HG03378 (cell line): ENCODE measurements around the gene ARHGEF1.

Experiments
- ATAC-seq: cut with Tn5 transposase; IDR thresholded peaks from one replicate; pipeline ENCODE4 v1.9.1; 2021; ENCODE audit warnings: mild to moderate bottlenecking, moderate library complexity; ENCODE audit not compliant: unreplicated experiment

ARHGEF1 gene

GRCh38 chr19:41917676-41918075, 34.7 kb downstream of the ARHGEF1 start:
- ATAC-seq: no peak

GRCh38 chr19:41918095-41918494, 35.1 kb downstream of the ARHGEF1 start:
- no peak for ATAC-seq

GRCh38 chr19:41918653-41919244, 35.8 kb downstream of the ARHGEF1 start:
- no peak for ATAC-seq

GRCh38 chr19:41919948-41920712, 37.1 kb downstream of the ARHGEF1 start:
- ATAC-seq: no peak

DNA sequence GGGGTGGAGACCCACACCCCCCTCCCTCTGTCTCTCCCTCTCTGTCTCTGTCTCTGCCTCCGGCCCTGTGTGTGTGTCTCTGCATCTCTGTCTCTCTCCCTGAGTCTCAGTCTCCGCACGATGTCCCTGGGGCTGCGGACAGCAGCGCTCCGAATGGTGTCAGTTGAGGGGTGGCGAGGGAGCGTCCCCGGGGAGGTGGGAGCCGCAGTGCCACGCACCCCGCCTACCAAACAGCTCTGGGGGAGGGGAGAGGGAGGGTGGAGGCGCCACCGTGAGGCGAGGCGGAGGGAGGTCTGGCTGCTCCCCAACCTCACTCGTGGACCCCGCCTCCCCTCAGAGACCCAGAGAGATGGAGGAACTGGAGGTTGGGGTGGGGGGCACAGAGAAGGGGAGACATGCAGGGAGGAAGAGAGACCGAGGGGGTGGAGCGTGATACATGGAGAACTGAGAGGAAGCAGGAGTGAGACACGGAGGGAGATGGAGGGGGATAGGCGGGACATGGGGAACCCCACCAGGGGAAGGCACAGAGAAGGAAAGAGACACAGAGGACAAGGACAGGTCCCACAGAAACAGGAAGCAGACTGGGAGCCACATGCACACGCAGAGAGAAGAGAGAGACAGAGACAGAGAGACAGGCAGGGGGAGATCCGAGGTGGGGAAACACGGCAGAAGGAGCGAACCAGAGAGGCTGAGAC, 38.0 kb downstream of the ARHGEF1 start:
- ATAC-seq: no peak

GRCh38 chr19:41921577-41922576, 38.9 kb downstream of the ARHGEF1 start:
- no peak for ATAC-seq

DNA sequence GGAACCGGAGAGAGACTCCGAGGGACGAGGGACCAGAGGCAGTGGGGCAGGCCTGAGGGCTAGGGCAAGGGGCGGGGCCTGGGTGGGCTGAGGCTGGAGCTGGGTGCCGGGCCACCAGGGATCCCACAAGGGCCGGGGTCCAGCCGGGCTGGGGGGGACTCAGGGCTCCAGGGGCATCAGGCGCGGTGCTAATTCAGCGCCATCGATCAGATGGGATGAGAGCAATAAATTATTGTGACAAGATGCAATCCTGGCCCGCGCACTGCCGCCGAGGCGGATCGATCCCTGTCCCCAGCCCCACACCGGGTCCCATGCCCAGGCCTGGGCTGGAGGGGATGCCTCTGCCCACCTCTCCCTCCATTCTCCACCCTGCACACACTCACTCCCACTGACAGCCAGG, 39.6 kb downstream of the ARHGEF1 start:
- ATAC-seq: no peak

DNA sequence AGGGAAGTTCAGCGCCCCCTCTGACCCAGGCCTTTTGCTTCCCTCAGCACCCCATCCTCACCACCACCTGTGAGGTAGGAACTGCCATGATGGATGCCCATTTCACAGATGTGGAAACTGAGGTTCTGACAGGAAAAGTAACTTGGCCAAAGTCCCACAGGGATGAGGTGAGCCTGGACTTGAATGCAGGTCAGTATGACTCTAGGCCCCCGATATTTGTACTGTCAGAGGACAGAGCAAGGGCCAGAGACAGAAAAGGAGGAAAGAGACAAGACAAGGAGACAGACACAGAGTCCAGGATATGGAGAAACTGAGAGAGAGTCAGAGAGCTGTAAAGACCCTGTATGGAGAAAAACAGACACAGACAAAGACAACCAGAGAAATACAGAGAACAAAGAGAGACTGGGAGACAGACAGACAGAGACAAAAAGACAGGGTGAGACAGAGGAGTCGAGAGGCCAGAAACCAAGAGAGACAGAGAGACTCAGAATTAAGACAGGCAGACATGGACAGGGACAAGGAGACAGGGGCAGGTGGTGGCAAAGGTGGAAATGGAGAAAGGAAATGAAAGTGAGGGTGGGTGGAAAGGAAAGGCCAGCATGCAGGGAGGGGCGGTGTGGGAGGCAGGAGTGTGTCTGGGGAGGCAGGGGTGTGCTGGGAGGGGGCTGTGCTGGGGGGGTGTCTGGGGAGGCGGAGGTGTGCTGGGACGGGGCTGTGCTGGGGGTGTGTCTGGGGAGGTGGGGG, 40.2 kb downstream of the ARHGEF1 start:
- no peak for ATAC-seq

DNA sequence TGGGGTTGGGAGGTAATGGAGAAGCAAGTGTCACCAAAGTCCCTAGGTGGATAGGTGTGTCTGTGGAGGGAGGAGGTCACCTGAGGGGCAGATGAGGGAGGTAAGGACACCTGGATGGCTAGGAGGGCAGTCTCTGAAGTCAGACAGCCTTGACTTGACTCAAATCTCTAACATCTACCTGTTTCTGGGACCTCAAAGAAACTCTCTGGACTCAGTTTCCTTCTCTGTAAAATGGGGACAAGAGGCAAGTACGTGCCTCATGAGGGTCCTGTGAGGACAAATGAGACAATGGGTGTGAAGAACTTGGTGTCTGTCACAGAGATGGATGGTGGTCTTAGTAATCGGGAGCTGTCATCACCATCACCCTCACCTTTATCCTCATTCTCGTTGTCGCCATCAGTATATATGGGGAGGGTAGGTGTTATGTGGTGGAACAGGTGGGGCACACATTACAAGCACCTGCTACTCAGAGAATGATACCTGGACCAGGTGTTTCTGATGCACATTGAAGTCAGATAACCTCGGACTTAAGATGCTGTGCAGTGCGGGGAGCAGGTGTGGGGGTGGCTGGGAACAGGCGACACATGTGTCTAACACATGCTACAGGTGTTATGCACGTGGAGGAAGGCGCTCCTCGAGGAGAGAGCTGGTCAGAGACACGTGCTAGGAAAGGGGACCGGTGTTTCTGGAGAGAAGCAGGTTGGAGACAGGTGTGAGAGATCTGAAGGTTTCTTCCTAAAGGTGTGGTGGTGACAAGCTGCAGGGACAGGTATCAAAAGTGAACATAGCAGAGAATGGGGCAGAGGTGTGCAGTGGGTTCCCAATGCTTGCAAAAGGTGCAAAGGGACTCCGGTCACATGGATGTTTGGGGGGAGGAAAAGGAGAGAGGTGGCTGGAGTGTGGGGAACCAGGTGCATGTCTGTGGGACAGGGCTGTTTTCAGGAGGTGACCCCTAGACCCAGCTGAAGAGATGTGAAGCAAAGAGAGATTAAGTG, 41.5 kb downstream of the ARHGEF1 start:
- ATAC-seq: no peak

- ATAC-seq: no peak
These were observed 42.4 kb downstream of the ARHGEF1 start for GRCh38 chr19:41925208-41926003.

DNA sequence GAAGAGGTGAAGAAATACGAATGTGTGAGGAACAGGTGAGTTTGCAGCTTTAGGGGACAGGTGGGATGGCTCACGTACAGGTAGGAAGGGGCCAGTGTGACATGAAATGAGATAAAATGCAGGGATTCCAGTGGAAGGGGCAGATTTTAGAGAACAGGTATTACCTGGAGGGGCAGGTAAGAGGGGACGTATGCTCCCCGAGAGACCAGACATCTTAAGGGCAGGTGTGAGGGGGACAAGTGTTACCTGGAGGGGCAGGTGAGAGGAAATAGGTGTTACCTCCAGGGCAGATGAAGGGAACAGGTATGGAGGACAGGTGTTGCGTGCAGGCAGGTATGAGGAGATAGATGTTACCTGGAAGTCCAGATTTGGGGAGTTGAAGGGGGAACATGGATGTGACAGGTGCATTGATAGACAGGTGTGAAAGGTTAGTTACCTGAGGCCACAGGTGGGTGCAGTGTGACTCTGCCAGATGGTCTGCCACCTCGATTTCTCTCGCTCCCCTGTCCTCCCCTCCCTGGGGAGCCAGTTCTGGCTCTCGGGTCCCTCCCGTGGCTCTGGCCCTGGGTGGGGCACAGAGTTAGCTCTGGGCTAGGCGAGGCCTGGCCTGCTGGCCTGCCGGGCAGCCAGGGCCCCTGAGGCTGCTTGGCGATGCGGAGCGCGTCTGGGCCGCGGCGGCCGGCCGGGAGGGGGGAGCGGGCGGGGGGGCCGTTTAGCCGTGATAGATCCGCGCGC, 43.2 kb downstream of the ARHGEF1 start:
- no peak for ATAC-seq

DNA sequence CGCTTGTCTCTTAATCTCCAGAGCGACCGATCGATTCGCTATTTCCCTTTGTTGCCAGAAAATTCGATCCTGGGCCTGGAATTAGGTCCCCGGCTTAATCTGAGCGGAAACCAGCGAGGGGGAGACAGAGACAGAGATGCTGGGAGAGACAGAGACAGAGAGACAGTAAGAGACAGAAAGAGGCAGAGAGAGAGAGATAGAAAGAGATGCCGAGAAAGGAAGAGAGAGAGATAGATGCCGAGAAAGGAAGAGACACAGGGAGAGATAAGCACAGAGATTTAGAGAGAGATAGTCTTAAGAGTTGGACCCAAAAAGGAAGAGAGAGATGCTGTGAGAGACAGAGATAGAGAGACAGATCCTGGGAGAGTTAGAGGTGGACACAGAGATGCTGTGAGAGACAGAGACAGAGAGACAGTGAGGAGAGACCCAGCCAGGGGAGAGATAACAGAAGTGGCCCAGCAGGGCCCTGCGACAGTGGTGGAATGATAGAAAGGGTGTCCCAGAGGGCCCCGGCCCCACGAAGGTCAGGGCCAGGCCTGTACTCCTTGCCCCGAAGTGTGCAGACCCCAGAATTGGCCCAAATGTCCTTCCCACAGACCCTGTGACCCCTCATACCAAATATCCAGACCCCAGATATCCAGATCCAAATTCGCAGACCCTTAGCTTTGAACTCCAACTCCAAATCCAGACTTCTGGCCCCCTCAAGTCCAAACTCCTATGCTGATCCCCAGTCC, 43.9 kb downstream of the ARHGEF1 start:
- no peak for ATAC-seq

DNA sequence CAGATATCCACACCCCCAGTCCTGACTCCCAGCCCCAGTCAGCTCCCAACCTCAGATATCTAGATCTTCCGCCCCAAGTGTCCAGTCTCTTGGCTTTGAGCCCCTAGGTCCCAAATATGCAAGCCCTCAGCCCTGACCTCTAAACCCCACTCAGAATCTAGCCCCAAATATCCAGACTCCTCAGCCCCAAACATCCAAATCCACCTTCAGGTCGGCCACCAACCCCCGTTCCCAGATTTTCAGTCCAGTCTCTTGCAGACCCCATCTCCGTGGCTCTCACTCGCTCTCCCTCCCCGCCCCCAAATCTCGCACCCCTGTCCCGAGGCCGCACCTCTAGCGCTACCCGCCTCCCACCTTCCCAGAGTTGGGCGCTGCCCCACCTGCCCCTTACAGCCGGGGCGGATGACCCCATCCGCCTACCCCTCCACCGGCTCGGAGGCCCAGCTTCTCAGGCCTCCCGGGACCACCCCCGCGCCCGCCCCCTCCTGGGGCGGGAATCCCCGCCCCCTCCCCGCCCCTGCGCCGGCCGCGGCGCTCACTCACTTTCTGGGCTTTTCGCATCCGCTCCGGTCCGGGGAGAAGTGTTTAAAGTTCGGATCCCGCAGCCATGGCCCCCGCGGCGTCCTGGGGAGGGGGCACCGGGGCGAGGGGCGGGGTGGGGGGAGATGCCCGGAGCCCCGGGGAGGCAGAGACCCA, 44.7 kb downstream of the ARHGEF1 start:
- ATAC-seq: no peak

DNA sequence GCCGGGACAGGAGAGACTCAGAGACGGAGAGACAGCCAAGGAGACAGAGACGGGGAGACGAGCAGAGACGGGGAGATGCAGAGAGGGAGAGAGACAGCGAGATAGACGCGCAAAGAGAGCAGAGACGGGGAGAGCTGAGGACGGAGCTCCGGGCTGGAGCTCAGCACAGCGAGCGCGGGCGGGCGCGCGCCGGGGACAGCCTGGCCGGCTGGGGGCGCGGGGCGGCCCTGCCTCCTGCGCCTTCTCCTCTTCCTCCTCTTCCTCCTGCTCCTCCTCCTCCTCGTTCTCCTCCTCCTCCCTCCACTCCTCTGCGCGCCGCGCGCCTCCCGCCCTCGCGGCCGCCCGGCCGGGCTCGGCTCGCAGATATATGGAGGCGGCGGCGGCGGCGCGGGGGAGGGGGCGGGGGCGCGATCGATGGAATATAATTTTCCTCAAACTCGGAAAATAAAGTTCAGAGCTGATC, 45.3 kb downstream of the ARHGEF1 start, which contains the start of gene ERFL:
Gene ERFL, minus strand, starts transcription at position 229 of the 463 bp plus-strand sequence. CDS start 15,530 bp downstream, outside the sequence.
- ATAC-seq: no peak

- no peak for ATAC-seq
These were observed 46.0 kb downstream of the ARHGEF1 start for GRCh38 chr19:41928754-41929535.
